GM10248 (cell line): ENCODE data around the gene DENND4C.

Experiments used
- CTCF ChIA-PET: fragments of 300-600 bp; sonication (Branson Sonifier 250); formaldehyde crosslinking; extraction: SDS; loops from one replicate; lab custom pipeline; 2021; ENCODE audit warnings: antibody characterized with exemption; lab: Yijun Ruan, JAX
- POLR2A ChIA-PET: fragments of 350-650 bp; sonication (Branson Sonifier 250); formaldehyde crosslinking; extraction: SDS; loops from one replicate; lab custom pipeline; 2020; ENCODE audit warnings: antibody characterized with exemption; lab: Yijun Ruan, JAX
- DNase-seq: peaks from one replicate; pipeline ENCODE4 v3.0.0; 2012; ENCODE audit errors: extremely low spot score
- CTCF ChIP-seq: IDR thresholded peaks from 2 replicates; pipeline ENCODE4 v1.5.1; 2012; ENCODE audit warnings: mild to moderate bottlenecking, low read depth; ENCODE audit errors: extremely low read depth, missing control alignments, control extremely low read depth

DENND4C gene

GRCh38 chr9:19230355-19231125, at the start of gene DENND4C:
TSS of gene DENND4C (plus strand) at chr9:19230693. CDS start at chr9:19276175, 45,482 bp downstream.
- peak; percentile 34 for TF ChIP-seq CTCF
- POLR2A ChIA-PET, result interaction anchor here (0.7 kb wide), 1 partner anchor 24 kb away, joined by 10 read pairs; no protein-coding TSS in a partner anchor
- CTCF ChIA-PET, result interaction anchor here (1.0 to 2.0 kb wide), 4 partner anchors 11 to 234 kb away, joined by 3 to 6 read pairs (median 3); no protein-coding TSS in a partner anchor

GRCh38 chr9:19180991-19181390, 49.5 kb upstream of the DENND4C start:
- ChIA-PET POLR2A (no interaction called here), CTCF (interaction anchor here (0.6 to 1.8 kb wide), 2 partner anchors 9 to 284 kb away, joined by 3 to 6 read pairs; no protein-coding TSS in a partner anchor)
- no peak for TF ChIP-seq CTCF
- no peak for DNase-seq

More at GRCh38 chr9:19230355-19231125, at the start of gene DENND4C:
- DNase-seq, result peak; percentile 89

- POLR2A ChIA-PET, result no interaction called here
Measured at GRCh38 chr9:19181561-19181960, 48.9 kb upstream of the DENND4C start.

GRCh38 chr9:19184144-19184917, 46.2 kb upstream of the DENND4C start:
- TF ChIP-seq CTCF, result no peak
- ChIA-PET CTCF (interaction anchor here (1.2 to 3.1 kb wide), 5 partner anchors 10 to 135 kb away, joined by 4 to 22 read pairs (median 5); partner anchors contain the start of gene RRAGA), POLR2A (no interaction called here)
- peak; percentile 81 for DNase-seq

More at GRCh38 chr9:19181561-19181960, 48.9 kb upstream of the DENND4C start:
- no peak for TF ChIP-seq CTCF
- CTCF ChIA-PET, result interaction anchor here (1.8 kb wide), 1 partner anchor 283 kb away, joined by 6 read pairs; no protein-coding TSS in a partner anchor
- no peak for DNase-seq

- POLR2A ChIA-PET, result no interaction called here
- CTCF ChIA-PET, result interaction anchor here (3.1 kb wide), 1 partner anchor 11 kb away, joined by 22 read pairs; no protein-coding TSS in a partner anchor
- no peak for TF ChIP-seq CTCF
- no peak for DNase-seq
Measured at GRCh38 chr9:19185191-19185590, 45.3 kb upstream of the DENND4C start.

GRCh38 chr9:19186232-19186631, 44.3 kb upstream of the DENND4C start:
- CTCF ChIA-PET, result interaction anchor here (1.8 kb wide), 1 partner anchor 13 kb away, joined by 6 read pairs; no protein-coding TSS in a partner anchor
- TF ChIP-seq CTCF, result no peak
- POLR2A ChIA-PET, result no interaction called here
- DNase-seq, result no peak
